HG02678 (cell line): ENCODE data around the gene PKN3.

Source experiments
- ATAC-seq: cut with Tn5 transposase; IDR thresholded peaks from one replicate; pipeline ENCODE4 v1.9.1; 2021; ENCODE audit warnings: mild to moderate bottlenecking, moderate library complexity; ENCODE audit not compliant: unreplicated experiment

PKN3 gene

DNA sequence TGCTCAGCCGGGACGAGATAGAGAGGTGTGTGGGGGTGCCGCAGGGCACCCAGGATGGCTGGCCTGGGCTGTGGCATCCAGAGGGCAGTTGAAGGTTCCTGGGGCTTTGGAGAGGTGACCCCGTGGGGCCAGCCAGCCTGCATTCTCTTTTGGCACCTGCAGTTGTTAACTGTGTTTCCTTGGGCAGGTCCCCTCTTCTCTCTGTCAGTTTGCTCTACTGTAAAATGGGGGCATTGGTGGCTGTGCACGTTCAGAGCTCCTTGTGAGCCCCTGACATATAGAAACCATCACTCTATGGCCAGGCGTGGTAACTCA lies 13.1 kb downstream of the PKN3 start:
- no peak for ATAC-seq

DNA sequence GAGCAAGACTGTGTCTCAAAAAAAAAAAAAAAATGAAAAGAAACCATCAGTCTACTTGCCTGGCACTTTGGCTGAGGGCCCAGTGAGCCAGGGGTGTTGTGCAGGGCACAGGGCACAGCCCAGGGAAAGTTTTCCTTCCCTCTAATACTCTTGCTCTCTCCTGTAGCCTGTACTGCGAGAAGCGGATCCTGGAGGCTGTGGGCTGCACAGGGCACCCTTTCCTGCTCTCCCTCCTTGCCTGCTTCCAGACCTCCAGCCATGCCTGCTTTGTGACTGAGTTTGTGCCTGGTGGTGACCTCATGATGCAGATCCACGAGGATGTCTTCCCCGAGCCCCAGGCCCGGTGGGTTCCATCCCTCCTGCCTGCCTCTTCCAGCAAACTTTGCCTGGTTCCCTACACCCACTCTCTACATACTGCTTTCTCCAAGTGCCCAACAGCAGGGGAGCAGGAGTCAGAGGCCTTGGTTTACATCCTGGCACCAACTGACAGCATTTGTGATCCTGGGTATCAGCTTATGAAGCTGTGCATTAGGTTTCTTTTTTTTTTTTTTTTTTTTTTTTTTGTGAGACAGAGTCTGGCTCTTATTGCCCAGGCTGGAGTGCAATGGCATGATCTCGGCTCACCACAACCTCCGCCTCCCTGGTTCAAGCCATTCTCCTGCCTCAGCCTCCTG lies 14.4 kb downstream of the PKN3 start:
- no peak for ATAC-seq

DNA sequence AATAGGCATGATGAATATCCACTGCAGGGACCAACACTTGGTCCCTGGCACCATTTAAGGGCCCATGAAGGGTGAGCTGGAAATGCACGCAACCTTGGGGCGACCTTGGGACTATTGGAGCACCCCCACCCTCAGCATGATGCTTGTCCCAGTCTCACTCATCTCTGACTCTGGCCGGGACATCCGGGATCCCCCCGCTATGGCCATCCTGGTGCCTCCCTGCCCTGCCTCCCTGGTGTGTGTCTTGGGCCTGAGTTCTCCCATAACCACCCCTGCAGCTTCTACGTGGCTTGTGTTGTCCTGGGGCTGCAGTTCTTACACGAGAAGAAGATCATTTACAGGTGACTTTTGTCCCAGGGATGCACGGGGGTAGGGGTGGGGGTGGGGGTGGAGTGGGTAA lies 15.7 kb downstream of the PKN3 start:
- no peak for ATAC-seq

DNA sequence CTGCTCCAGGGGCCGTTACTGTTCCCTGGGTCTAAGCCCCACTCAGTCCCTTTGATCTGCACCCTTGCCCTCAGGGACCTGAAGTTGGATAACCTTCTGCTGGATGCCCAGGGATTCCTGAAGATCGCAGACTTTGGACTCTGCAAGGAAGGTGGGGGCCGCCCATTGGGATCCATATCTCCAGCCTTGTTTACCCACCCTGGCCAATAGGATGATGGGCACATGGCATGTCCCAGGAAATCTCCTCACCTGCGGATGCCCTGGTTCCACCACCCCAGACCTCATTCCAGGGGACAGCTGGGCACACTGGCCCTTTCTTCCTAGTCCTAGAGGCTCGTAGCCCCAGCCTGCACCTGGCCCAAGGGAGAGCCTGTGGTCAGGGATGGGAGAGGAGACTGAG lies 16.2 kb downstream of the PKN3 start:
- ATAC-seq, result no peak

DNA sequence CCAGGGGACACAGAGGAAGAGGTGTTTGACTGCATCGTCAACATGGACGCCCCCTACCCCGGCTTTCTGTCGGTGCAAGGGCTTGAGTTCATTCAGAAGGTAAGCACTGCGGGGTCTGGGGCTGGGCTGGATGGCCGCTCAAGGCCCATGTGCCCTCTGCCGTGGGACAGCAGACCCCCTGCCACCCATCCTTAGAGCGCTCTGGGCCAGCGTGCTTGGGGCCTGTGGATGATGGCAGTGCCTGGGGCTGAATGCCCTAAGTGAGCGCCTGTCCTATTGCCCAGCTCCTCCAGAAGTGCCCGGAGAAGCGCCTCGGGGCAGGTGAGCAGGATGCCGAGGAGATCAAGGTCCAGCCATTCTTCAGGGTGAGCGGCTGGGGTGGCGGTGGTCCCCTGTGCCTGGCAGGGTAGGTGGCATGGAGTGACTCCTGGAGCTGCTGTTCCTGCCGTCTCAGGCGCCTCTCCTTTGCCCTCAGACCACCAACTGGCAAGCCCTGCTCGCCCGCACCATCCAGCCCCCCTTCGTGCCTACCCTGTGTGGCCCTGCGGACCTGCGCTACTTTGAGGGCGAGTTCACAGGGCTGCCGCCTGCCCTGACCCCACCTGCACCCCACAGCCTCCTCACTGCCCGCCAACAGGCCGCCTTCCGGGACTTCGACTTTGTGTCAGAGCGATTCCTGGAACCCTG lies 17.8 kb downstream of the PKN3 start:
- no peak for ATAC-seq

DNA sequence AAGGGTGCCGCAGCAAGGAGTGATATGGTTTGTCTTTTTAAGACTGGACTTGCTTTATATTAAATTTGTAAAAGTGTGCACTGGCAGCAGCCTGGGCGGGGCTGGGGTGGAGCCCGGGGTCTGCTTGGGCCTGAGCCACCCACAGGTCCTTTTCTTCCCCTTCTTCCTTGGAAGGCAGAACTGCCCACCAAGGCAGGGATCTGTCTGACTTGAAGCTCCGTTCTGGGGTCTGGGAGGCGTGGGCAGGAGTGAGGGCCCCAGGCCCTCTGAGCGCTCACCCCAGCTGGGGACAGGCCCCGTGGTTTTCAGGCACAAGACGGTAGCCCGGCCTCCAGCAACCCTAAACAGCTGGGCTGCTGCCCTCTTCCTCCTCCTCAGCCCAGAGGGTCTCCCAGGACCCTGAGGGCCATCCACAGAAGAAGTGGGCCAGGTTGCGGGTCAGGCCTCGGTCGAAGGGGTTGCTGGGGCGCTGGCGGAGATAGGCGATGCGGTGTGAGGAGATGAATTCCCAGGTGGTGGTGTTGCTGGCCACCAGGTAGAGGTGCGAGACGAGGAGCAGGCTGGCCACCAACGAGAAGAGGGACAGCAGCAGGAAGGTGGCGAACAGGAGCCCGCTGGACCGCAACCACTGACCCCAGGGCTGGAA lies 18.7 kb downstream of the PKN3 start:
- no peak for ATAC-seq

DNA sequence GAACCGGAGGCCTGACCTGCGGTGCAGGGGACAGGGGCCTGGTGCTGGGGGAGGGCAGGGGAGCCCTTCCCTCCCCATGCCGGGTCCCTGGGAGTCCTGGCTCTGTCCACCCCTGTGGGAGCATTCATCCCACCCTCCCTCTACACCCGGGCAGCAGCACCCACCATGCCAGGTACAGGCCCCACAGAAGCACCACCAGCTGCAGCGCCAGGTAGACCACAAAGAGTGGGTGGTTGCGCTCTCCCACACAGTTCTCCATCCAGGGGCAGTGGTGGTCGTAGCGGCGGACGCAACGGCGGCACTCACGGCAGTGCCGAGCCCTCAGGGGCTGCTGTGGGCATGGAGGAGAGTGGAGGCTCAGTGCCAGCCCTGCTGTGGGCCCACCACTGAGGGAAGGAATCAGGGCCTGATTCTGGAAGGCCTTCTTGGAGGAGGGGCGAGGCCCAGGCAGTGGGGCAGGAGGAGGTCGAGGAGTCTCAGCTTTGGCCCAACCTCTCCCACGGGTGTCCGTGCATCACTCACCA lies 19.2 kb downstream of the PKN3 start:
- ATAC-seq, result no peak

DNA sequence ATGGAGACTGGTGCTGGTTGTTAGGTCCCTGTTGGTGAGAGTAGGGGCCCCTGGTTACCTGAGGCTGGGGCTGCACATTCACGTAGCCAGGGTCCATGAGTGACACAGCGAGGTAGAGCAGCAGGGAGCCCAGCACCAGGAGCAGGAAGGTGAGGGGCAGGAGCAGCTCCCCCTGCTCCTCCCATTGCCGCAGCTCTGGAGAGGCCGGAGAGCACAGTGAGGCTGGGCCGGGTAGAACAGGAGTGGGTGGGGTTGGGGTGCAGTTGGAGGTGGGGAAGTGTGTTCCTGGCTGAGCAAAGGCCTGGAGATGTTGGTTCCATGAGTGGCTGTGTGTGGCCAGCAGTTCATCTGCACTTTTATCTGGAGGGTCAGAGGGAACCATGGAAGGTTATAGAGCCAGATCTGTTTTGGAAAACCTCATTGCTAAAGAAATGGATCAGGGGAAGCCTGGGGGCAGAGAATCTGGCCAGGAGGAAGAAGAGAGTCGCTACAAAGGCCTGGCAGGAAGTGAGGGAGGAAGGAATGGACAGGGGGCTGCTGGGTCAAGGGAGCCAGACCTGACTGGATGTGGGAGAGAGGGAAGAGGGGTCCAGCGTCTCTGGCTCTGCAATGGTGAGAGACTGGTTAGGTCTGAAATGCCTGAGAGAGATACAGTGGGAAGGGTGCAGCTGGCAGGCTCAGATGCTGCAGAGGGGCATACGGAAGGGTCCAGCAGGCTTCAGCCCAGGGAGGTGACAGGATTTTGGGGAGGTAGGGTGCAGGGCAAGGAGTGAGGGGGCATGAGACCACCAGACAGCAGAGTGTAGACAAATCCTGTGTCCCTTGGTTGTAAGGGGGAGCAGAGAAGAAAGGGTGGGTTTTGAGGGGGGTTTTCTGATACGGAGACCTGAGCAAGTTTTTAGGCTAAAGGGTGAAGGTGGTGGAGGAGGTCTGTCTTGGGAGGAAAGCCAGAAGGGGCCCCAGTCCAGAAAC lies 20.4 kb downstream of the PKN3 start:
- ATAC-seq, result no peak

DNA sequence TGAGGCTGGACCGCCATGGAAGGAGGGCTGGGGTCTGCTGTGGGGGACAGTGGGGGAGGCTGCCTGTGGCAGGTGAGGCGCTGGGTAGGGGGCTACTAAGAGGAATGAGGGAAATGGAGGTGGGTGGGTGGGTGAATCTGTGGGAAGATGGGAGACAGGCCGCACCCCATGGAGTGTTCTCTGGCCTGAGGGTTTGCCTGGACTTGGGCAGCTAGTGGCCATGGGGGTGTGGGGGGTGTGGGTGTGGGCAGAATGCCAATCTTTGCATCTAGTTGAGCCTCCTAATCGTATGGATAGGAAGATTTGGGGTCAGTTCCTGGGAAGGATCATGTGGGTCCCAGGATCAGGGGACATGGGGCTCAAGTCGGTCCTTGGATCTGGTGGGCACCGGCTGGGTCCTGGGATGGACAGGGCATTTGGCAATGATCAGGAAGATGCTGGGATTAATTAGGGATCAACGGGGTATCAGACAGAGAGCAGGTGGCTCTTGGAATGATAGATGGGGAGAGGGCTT lies 21.1 kb downstream of the PKN3 start:
- no peak for ATAC-seq

DNA sequence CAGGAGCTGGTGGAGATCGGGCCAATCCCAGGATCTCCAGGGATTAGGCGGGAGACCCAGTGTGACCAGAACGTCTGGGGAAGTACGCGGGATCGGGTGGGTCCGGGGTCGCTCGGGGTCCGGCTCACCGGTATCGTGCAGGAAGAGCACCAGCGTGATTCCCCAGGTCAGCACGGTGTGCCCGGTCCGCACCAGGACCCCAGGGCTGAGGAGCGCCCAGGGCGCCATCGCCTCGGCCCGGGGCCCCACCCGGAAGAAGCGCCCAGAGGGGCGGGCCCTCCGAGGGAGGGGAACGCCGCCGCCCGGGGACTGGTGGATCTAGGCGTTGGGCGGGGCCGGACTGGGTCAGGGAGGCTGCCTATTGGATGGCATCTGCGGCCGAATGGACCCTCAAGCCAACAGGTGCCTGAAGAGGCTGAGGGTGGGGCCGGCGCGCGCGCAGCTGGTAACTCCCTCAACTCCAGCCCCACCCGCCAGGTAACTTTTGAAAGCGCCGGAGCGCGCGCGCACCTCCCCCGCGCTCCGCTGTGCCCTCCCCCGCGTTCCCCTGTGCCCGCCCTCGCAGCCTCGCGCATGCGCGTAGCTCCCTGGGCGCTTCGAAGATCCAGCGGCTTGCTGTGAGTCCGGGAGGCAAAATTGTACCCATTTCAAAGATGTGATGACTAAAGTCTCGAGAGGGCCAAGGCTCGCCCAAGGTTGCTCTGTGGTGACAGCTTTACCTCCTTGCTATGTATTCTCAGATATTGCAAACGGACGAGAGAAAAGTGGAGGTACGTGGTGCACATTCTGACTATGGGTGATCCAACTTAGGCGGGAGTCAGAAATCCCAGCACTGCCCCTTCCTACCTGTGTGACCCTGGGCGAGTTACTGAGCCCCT lies 21.8 kb downstream of the PKN3 start, which contains the start of gene ZDHHC12:
TSS of gene ZDHHC12 (minus strand) at position 262 of the 878 bp plus-strand sequence. CDS start at position 228, 34 bp downstream.
- peak; percentile 98 for ATAC-seq

DNA sequence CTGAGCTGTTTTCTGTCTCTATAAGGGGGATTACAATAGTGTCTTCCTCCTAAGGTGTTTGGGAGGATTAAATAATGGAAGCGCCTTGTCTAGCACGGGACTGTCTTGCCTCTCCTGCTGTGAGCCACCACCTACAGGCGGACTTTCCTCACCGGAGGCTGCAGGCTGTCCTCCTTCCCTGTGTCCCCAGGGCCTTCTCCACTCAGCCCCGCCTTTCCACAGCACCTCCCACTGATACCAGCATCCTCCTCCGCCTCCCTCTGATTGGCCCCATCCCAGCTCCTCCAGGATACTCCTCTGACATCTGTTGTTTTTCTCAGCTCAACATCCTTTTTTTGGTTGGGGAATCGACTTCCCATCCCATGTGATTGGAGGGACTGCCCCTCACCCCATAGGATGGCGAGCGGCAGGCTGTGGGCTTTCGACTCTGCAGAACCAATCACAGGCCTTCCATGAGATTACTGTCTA lies 22.5 kb downstream of the PKN3 start:
- ATAC-seq, result no peak

DNA sequence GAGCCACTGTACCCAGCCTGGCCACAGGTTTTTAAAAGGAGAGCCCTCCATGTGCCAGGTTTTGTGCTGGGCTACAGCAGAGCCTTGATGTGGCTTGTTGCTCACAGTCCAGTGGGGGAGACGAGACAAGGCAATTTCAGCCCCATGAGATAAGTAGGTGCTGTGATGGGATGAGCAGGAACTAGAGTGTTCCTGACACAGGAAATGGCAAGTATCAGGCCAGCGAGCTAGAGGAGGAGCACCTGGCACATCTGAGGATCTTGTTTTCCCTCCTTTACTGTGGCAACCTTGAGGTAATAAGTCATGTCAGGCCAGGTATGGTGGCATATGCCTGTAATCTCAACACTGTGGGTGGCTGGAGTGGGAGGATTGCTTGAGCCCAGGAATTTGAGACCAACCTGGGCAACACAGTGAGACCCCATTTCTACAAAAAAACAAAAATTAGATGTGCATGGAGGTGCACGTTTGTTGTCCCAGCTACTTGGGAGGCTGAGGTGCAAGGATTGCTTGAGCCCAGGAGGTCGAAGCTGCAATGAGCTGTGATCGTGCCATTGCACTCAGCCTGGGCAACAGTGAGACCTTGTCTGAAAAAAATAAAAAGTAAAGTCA lies 25.4 kb downstream of the PKN3 start:
- ATAC-seq, result no peak

DNA sequence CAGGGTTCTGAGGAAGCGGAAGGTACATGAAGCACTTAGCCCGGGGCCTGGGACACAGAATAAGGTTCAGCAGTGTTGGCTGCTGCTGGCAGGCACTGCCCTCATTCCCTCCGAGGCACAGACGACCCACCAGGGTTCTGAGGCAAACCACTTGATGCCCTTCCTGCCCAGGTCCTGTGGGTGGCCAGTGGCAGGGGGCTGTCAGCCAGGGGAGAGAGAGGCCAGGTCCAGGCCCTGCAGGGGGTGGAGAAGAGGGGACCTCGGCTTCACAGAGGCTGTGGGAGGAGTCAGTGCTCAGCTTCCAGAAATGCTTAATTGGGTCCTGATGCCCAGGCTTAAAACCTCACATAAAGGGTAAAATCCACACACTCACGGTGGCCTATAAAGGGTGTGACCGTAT lies 26.0 kb downstream of the PKN3 start:
- ATAC-seq, result no peak

DNA sequence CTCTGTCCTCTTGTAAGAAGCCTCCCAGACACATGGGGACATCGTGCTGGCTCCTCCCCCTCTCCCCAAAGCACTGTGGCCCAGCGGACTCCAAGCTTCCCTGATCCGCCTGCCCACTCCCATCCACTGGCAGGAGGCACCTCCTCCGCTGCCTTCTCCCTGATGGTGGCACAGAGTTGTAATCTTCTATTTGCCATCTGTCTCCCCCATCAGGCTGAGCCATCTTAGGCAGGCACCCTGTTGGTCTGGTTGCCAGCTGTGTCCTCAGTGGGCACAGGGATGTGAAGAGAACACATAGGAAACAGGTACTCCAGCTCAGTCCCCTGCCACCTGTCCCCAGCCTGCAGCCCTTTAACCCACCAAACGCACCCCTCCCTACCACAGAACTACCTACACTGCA lies 27.0 kb downstream of the PKN3 start:
- no peak for ATAC-seq

DNA sequence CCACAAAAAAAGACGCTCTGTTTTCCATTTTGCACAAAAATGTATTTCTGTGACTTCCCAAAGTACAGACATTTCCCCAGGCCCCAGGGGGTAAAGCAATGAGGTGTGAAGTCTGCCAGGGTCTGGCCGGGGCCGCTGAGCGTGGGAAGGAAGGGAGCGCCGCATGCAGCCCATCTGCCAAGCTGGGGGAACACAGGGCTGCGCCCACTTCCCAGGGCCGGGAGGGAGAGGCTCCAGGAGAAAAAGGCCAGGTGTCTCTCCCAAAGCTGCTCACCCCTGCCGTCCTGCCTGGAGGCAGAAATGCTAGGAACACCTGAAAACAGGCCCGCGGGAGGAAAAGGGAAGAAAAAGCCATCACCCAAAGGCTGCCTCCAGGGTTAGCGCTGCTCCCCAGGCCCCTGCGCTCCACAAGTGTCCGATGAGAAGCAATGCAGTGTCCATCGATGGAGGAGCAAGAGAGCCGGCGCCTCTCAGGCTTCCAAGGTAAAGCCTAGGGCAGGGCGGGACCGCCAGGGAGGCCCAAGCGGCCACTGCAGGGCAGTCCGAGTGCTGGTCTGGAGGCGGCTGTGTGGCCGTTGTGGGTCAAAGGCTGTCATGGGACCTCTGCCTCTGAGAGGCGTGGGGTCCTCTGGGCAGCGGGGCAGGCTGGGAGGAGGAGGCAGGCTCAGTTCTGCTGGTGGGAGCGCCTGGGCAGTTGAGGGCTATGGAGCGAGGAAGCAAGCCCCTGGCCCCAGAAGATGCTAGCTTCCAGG lies 27.6 kb downstream of the PKN3 start:
- no peak for ATAC-seq

DNA sequence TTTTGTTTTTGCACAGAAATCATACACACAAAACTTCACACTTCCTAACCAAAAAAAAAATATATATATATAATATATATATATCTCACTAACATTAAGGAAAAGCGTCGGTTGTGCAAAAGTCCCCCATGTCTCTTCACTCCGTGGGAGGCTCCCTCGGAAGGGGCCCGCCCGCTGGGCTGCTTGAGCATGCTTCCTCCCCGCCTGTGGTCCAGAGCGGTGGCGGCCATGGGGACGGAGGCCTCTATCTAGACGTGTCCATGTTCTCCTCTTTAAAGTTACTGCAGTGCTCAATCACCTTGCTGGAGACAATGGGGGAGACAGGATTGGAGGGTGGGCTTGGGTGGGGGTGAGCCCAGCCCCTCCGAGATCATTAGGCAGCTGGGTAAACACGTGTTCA lies 28.8 kb downstream of the PKN3 start:
- ATAC-seq, result no peak

DNA sequence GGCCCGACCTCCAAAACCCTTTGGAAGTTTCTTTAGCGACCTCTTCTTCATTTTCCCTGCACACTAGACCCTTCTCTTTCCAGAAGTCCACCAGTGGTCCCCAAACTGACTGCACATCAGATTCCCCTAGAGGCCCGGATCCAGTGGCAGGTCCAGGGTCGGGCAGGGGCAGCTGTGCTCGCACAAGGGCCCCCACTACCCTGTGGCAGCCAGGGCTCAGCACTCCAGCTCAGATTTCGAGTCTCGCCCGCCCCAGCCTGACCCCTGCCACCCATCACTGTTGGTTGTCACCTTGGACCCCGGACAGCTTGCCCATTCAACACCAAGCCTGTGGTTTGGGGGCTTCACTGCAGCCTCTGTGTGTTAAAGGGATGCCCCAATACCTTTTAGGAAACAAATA lies 29.4 kb downstream of the PKN3 start:
- ATAC-seq, result no peak

DNA sequence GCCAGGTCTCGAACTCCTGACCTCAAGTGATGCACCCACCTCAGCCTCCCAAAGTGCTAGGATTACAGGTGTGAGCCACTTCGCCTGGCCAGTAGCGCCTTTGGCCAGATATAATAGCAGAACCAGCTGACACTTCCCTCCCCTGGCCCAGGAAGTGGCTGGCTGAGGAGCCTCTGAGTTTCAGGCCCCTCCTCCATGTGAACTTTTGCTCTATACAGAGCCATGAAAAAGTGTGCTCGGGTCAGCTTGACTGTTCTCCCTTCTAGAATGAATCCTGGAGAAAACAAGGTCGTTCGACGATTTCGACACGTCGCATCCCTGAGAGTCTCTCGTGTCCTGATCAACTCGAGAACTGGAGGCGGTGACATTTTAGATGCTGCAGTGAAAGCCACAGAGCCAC lies 30.3 kb downstream of the PKN3 start:
- no peak for ATAC-seq

DNA sequence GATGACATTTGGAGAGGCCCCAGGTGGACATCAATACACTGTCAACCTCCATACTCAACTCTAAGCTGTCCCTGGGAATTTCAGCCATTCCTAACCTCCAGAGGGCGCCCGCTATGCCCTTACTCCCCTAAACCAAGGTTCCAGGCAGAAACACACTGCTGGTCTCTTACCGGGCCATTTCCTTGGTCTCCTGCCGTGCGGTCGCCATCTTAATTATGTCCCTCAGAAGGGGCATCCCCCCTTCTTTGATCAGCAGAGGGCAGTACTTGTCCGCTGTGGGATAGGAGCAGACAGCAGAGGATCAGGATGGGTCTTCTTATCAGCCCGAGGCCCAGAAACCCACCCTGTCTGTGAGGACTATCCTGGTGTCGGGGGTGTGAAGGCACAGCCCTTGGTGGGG lies 31.0 kb downstream of the PKN3 start:
- no peak for ATAC-seq
